C4-2B (cell line): ENCODE data around the gene CATSPERD.

ENCODE experiments used
- H3K27ac ChIP-seq: fragments of 450-650 bp; 2 replicates; pipeline ENCODE4 v1.5.1; 2017
- CTCF ChIP-seq: fragments of 450-650 bp; conservative IDR thresholded peaks from 2 replicates; pipeline ENCODE4 v1.5.1; 2017; ENCODE audit warnings: mild to moderate bottlenecking
- ZFX ChIP-seq: fragments of 450-650 bp; IDR thresholded peaks from 2 replicates; pipeline ENCODE4 v1.6.1; 2017

CATSPERD gene

GRCh38 chr19:5676772-5677105 is 43.7 kb upstream of the CATSPERD start:
- TF ChIP-seq ZFX (no peak), CTCF (no peak)
- H3K27ac ChIP-seq: no peak overlapping the region

- H3K27ac ChIP-seq: no peak overlapping the region
- no peak for TF ChIP-seq CTCF
- no peak for TF ChIP-seq ZFX
Measured at GRCh38 chr19:5677136-5677535, 43.3 kb upstream of the CATSPERD start.

GRCh38 chr19:5677580-5677979 is 42.9 kb upstream of the CATSPERD start:
- no peak for TF ChIP-seq CTCF
- TF ChIP-seq ZFX: no peak
- H3K27ac ChIP-seq: no peak overlapping the region

GRCh38 chr19:5678071-5678718 is 42.2 kb upstream of the CATSPERD start:
- no peak overlapping the region for H3K27ac ChIP-seq
- TF ChIP-seq ZFX: no peak
- TF ChIP-seq CTCF: no peak

GRCh38 chr19:5679289-5680083 is 41.0 kb upstream of the CATSPERD start:
- peak overlapping the region; percentile 80 for H3K27ac ChIP-seq

GRCh38 chr19:5680084-5680436 is 40.4 kb upstream of the CATSPERD start:
- no peak for TF ChIP-seq ZFX
- TF ChIP-seq CTCF: no peak
- H3K27ac ChIP-seq: peak overlapping the region; percentile 80

More at GRCh38 chr19:5679289-5680083, 41.0 kb upstream of the CATSPERD start:
- no peak for TF ChIP-seq CTCF
- TF ChIP-seq ZFX: no peak
